Stimulated activated CD4-positive, alpha-beta T cell treated with anti-CD3 and anti-CD28 coated beads, Interleukin-4, amount 100 ng/mL, for 48 hours (primary cell): ENCODE data around the gene IFNA14.
"Not testable (repeated sequence)": the region's sequence is repeated elsewhere in the genome, so short reads cannot be mapped to it uniquely, and the experiment has no call there.

Source experiments
- DNase-seq, 2 donors: peaks; one replicate each; pipeline ENCODE4 v3.0.0-alpha.2; 2020; ENCODE audit warnings: low read depth in 2 of 2

The IFNA14 gene

GRCh38 chr9:21217211-21217610, 22.6 kb downstream of the IFNA14 start, which contains the start of gene IFNA16:
Gene IFNA16, minus strand, starts transcription at chr9:21217311. Its CDS starts 6 bp downstream, at chr9:21217305.
- not testable (repeated sequence) for DNase-seq

GRCh38 chr9:21213411-21214326, 26.1 kb downstream of the IFNA14 start:
- not testable (repeated sequence) for DNase-seq

GRCh38 chr9:21212160-21212559, 27.6 kb downstream of the IFNA14 start:
- DNase-seq = not testable (repeated sequence)

- DNase-seq = not testable (repeated sequence)
These were observed 29.0 kb downstream of the IFNA14 start for GRCh38 chr9:21210782-21211181.

- no peak for DNase-seq
These were observed 29.5 kb downstream of the IFNA14 start for GRCh38 chr9:21210311-21210710.

- not testable (repeated sequence) for DNase-seq
These were observed 32.8 kb downstream of the IFNA14 start, which contains the start of gene IFNA10 for GRCh38 chr9:21207043-21207442. Gene IFNA10, minus strand, starts transcription at chr9:21207143. Its CDS starts 46 bp downstream, at chr9:21207097.

GRCh38 chr9:21205204-21205603, 34.6 kb downstream of the IFNA14 start:
- DNase-seq = no peak

- not testable (repeated sequence) for DNase-seq
These were observed 37.7 kb downstream of the IFNA14 start, which contains the start of gene IFNA7 for GRCh38 chr9:21202105-21202504. Gene IFNA7, minus strand, starts transcription at chr9:21202205. Its CDS starts 40 bp downstream, at chr9:21202165.

- peak in 1 of 2 donors; percentile 15 for DNase-seq
These were observed 44.7 kb downstream of the IFNA14 start for GRCh38 chr9:21194867-21195776.
